Pons (tissue), 1 donor: ENCODE measurements around the gene RPGRIP1.
"Not testable (repeated sequence)": the region's sequence is repeated elsewhere in the genome, so short reads cannot be mapped to it uniquely, and the experiment has no call there.

Source experiments
- DNase-seq: peaks from one replicate; pipeline ENCODE4 v3.0.0-alpha.2; 2016; ENCODE audit warnings: low spot score

Gene RPGRIP1

DNA sequence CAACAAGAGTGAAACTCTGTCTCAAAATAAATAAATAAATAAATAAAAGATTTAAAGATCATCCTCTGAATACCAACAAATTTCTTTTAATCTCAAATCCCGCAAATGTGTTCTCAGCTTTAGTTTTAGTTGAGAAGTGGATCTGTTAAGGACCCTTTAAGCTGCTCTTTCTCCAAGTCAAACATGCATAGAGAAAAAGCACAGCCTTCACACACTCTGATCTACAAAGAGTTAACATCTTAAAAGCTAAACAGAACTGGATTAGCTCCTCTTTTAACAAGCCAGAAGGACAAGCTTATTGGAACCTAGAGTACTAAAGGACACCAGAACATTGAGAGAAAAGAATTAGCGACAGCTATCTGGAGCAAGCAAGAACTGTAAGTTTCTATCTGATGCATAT, at the start of gene RPGRIP1:
Gene RPGRIP1 (plus strand): TSS at position 301 of the 400 bp plus-strand sequence. CDS start 7,894 bp downstream, outside the sequence.
- no peak for DNase-seq

- DNase-seq, result no peak
Observed at GRCh38 chr14:21231020-21231652, 48.7 kb upstream of the RPGRIP1 start.

GRCh38 chr14:21233457-21234076, 46.3 kb upstream of the RPGRIP1 start:
- DNase-seq, result no peak

DNA sequence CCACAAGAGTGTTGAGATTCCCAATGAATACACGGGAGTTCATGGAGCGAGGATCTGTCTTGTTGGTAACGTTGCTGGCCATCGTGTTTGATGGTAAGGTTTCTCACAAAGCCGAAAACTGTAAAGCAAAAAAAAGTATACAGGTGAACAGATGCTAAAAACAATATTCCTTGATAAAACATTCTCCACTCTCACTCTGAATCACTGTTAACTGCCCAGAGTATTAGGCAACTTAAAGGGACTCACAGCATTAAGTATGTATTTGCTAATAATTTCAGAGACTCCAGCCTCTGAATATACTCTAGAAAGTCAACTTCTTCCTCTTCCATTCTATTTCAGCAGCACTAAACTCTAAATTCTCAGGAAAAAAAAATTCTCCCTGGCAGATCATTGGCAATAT, 45.8 kb upstream of the RPGRIP1 start:
- DNase-seq, result no peak

- DNase-seq, result no peak
Observed at GRCh38 chr14:21236948-21237797, 42.7 kb upstream of the RPGRIP1 start.

GRCh38 chr14:21238823-21239518, 40.9 kb upstream of the RPGRIP1 start:
- DNase-seq, result no peak

GRCh38 chr14:21240417-21240816, 39.5 kb upstream of the RPGRIP1 start:
- no peak for DNase-seq

GRCh38 chr14:21241218-21241819, 38.6 kb upstream of the RPGRIP1 start:
- DNase-seq, result no peak

- no peak for DNase-seq
Observed at GRCh38 chr14:21244544-21244943, 35.3 kb upstream of the RPGRIP1 start.

DNA sequence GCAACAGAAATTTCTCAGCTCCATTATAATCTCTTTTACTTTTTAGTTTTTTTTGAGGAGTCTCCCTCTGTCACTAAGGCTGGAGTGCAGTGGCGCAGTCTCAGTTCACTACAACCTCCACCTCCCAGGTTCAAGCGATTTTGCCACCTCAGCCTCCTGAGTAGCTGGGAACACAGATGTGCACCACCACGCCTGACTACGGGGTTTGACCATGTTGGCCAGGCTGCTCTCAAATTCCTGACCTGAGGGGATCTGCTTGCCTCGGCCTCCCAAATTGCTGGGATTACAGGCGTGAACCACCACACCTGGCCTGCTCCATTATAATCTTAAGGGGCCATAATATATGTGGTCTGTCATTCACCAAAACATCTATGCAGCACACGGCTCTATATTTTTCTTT, 34.1 kb upstream of the RPGRIP1 start:
- DNase-seq, result no peak

GRCh38 chr14:21248338-21248737, 31.5 kb upstream of the RPGRIP1 start:
- no peak for DNase-seq

DNA sequence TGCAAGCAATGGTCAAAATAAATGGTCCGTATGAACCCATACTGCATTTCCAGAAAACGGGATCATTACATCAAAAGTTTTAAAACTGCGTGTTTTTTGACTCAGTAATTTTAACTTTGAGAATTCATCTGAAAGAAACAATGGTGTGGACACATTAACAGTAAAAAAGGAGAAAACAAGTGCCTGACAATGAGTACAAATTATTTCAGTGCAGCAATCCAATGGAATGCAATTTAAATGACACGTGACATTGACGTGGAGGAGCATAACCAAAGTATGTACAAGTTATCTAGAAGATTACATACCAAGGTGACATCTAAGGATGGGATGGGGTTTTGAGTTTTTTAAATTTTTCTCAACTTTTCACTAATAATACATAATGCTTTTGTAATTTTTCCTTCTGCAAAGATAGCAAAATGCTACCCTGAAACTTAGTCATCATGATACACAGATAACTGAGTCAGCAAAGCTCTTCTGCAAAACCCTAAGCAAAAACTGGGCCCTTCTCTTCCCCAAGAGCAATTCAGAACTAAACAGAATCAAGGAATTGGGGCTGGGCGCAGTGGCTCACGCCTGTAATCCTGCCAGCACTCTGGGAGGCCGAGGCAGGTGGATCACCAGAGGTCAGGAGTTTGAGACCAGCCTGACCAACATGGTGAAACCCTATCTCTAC, 31.0 kb upstream of the RPGRIP1 start:
- DNase-seq, result no peak

- no peak for DNase-seq
Observed at GRCh38 chr14:21251215-21251614, 28.7 kb upstream of the RPGRIP1 start.

- DNase-seq, result no peak
Observed at GRCh38 chr14:21252149-21252548, 27.7 kb upstream of the RPGRIP1 start.

GRCh38 chr14:21255385-21256101, 24.3 kb upstream of the RPGRIP1 start:
- no peak for DNase-seq

DNA sequence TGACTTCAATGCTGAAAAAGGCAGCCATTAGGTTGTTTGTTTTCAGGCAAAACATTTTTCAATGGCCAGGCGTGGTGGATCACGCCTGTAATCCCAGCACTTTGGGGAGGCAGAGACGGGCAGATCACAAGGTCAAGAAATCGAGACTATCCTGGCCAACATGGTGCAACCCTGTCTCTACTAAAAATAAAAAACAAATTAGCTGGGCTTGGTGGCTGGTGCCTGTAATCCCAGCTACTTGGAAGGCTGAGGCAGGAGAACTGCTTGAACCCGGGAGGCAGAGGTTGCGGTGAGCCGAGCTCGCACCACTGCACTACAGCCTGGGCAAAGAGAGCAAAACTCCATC, 23.8 kb upstream of the RPGRIP1 start:
- DNase-seq, result not testable (repeated sequence)

GRCh38 chr14:21256539-21257393, 23.1 kb upstream of the RPGRIP1 start:
- no peak for DNase-seq

- DNase-seq, result no peak
Observed at GRCh38 chr14:21257394-21257909, 22.4 kb upstream of the RPGRIP1 start.

GRCh38 chr14:21258005-21258888, 21.6 kb upstream of the RPGRIP1 start:
- no peak for DNase-seq
